ENCODE results near the gene ALKBH5. TPM values are rescaled to one million over a fixed set of nuclear protein-coding genes. Genes with fewer than 3 reads are reported as not detected.

Gene ALKBH5
- total and polyA plus RNA-seq, 9 of the 15 experiments (the other 6 are each of a cell fraction or from before 2014, with no cell fraction given), result 11.4 to 70.0 (median 47.4) TPM

DNA sequence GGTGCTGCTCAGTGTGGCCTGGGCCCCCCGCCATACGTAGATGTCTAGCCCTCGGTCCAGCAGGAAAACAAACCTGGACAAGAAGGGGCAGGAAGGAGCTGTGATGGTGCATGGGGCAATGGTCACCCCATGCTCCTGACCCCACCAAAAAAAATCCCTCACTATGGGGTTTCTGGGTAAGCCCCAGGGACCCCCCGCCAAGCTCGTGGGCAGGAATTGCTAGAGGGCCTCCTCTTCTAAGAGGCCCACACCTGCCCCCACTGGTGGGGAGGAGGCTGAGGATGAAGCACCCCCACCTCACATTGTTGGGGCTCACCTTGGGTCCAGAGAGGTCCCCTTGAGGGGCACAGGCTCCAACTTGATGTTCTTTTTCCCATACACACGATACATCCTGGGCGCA, 65.2 kb downstream of the ALKBH5 start:
- no peak overlapping the region for H3K27ac ChIP-seq (ENCODE audit: extremely low read depth, low read depth, low read length)
- H3K79me2 ChIP-seq (ENCODE audit: control insufficient read depth, insufficient read depth, low read length), result no peaks in the 10 kb centered on the region
- in situ Hi-C loops (cut with MboI), result no loop called here
- WGBS (ENCODE audit: insufficient coverage, low coverage, missing lambda C conversion rate), result 100% methylated on average over 3 of the region's 7 CpGs
- peaks cover 2% of the 10 kb centered on the region for H3K9me1 ChIP-seq (ENCODE audit: control insufficient read depth, insufficient read depth, low read length)
- H3K9ac ChIP-seq (ENCODE audit: insufficient read depth in 1 of 2, low read depth in 2 of 2, low read length in 2 of 2), result no peak overlapping the region
- DNase-seq (ENCODE audit: extremely low read depth in 1 of 4, low spot score in 3 of 4), result no peak
- peaks cover 69% of the 10 kb centered on the region; the same call in 2 of the 3 replicates for H3K36me3 ChIP-seq (ENCODE audit: control insufficient read depth, insufficient read depth, low read length)
- no peaks in the 10 kb centered on the region for H3K9me3 ChIP-seq (replicated peaks; ENCODE audit: control insufficient read depth, insufficient read depth, low read depth, low read length)
- no peak overlapping the region for H3K4me2 ChIP-seq (ENCODE audit: insufficient read depth, low read length)
- ChIA-PET POLR2A (interaction anchor here (0.6 kb wide), 1 partner anchor 21 kb away, joined by 3 read pairs; no protein-coding TSS in a partner anchor), CTCF (ENCODE audit: low intra/inter-chr PET ratio) (no interaction called here)
- H3K4me3 ChIP-seq, result no peak overlapping the region
- intact Hi-C loops (cut with micrococcal nuclease), result loop anchor here (5.0 kb wide), 1 partner anchor 68 kb away; the partner anchor contains the start of gene SMCR8
- peaks cover 3% of the 10 kb centered on the region; the same call in 1 of the 2 replicates for H4K20me1 ChIP-seq (replicated peaks; ENCODE audit: control insufficient read depth, insufficient read depth, low read length)
- no peak for TF ChIP-seq HOXB6 (CRISPR knock-in tag; IDR thresholded peaks at IDR 0.05; ENCODE audit: borderline replicate concordance)
- no peak for TF ChIP-seq ATF1 (CRISPR knock-in tag; IDR thresholded peaks at IDR 0.05)
- no peak for TF ChIP-seq ATF1 (tag; IDR thresholded peaks at IDR 0.05)
- no peak for TF ChIP-seq NEUROD1 (IDR thresholded peaks at IDR 0.05; ENCODE audit: borderline replicate concordance, low read depth, low read length, partially characterized antibody)
- no peak for TF ChIP-seq WHSC1 (IDR thresholded peaks at IDR 0.05; ENCODE audit: low read length)
- no peak for TF ChIP-seq ATF2 (CRISPR knock-in tag; IDR thresholded peaks at IDR 0.05)
- TF ChIP-seq POLR2B (IDR thresholded peaks at IDR 0.05; ENCODE audit: low read depth, partially characterized antibody), result no peak
- TF ChIP-seq HMGN3 (IDR thresholded peaks at IDR 0.05; ENCODE audit: borderline replicate concordance, extremely low read depth, insufficient read length, low read depth, low read length), result no peak
- TF ChIP-seq E2F3 (CRISPR knock-in tag; IDR thresholded peaks at IDR 0.05), result no peak
- no peak for TF ChIP-seq FOXK2 (conservative IDR thresholded peaks at IDR 0.05 in 1 of 2, IDR thresholded peaks at IDR 0.05 in 1 of 2; ENCODE audit: low read depth in 2 of 2)
- no peak for TF ChIP-seq ETV5 (CRISPR knock-in tag; IDR thresholded peaks at IDR 0.05; ENCODE audit: low read depth)
- TF ChIP-seq ZNF398 (CRISPR knock-in tag; IDR thresholded peaks at IDR 0.05), result no peak
- TF ChIP-seq ZBTB17 (CRISPR knock-in tag; IDR thresholded peaks at IDR 0.05), result no peak
- TF ChIP-seq POU5F1 (IDR thresholded peaks at IDR 0.05; ENCODE audit: borderline replicate concordance, low read depth, low read length, partially characterized antibody), result no peak
- TF ChIP-seq THRAP3 (IDR thresholded peaks at IDR 0.05; ENCODE audit: borderline replicate concordance), result no peak
- no peak for TF ChIP-seq ZBTB49 (CRISPR knock-in tag; IDR thresholded peaks at IDR 0.05; ENCODE audit: borderline replicate concordance)
- no peak for FAIRE-seq
- no peak overlapping the region for H2AFZ ChIP-seq (ENCODE audit: low read depth, low read length)
- no peaks in the 10 kb centered on the region for H3K27me3 ChIP-seq (ENCODE audit: control insufficient read depth in 2 of 2, insufficient read depth in 2 of 2, low read length in 2 of 2)
- BruUV-seq (replicated peaks), result no TSS peak
- no peak for ATAC-seq
- peaks cover 3 to 28% of the 10 kb centered on the region in 2 experiments; a peak in 4 of 5 replicates for H3K4me1 ChIP-seq (replicated peaks in 1 of 2; ENCODE audit: control insufficient read depth in 2 of 2, insufficient read depth in 2 of 2, low read length in 2 of 2)
